GM18519 (cell line): Measurements from ENCODE around the gene SLCO1B1.

Source experiments
- ATAC-seq: cut with Tn5 transposase; IDR thresholded peaks from one replicate; pipeline ENCODE4 v1.9.1; 2021; ENCODE audit warnings: mild to moderate bottlenecking, moderate library complexity; ENCODE audit not compliant: unreplicated experiment, low FRiP score

SLCO1B1 gene

GRCh38 chr12:21219206-21219605 lies 88.2 kb downstream of the SLCO1B1 start:
- ATAC-seq = no peak

- no peak for ATAC-seq
Observed at GRCh38 chr12:21220266-21220665, 89.3 kb downstream of the SLCO1B1 start.

GRCh38 chr12:21221072-21221471 lies 90.1 kb downstream of the SLCO1B1 start:
- peak; percentile 57 for ATAC-seq

GRCh38 chr12:21221778-21222177 lies 90.8 kb downstream of the SLCO1B1 start:
- peak; percentile 61 for ATAC-seq

GRCh38 chr12:21223930-21224329 lies 92.9 kb downstream of the SLCO1B1 start:
- ATAC-seq = no peak

- ATAC-seq = no peak
Observed at GRCh38 chr12:21234395-21234794, 103.4 kb downstream of the SLCO1B1 start.

GRCh38 chr12:21239866-21240265 lies 108.9 kb downstream of the SLCO1B1 start:
- no peak for ATAC-seq

GRCh38 chr12:21248679-21249078 lies 117.7 kb downstream of the SLCO1B1 start:
- ATAC-seq = no peak

GRCh38 chr12:21252070-21252469 lies 121.1 kb downstream of the SLCO1B1 start:
- no peak for ATAC-seq

GRCh38 chr12:21257172-21257571 lies 126.2 kb downstream of the SLCO1B1 start:
- no peak for ATAC-seq

DNA sequence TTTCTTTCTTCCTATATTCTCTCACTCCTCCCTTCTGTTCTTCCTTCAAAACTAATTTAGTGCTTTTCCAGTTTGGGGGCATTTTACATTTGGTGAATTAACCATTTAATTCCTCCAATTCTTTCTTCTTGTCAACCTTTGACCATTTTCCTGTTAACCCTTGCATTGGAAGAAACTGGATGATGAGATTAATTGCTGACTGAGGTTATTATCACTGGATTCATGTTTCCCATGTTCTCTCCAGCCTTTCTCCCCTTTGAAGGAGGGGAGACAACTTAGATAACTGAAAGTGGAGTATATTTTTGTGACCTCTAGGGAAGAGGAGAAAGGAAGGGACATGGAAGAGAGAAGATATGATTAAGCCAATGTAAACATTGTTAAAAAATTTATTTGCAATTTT lies 133.2 kb downstream of the SLCO1B1 start:
- no peak for ATAC-seq

- ATAC-seq = no peak
Observed at GRCh38 chr12:21265932-21266331, 134.9 kb downstream of the SLCO1B1 start.

GRCh38 chr12:21276826-21277225 lies 145.8 kb downstream of the SLCO1B1 start:
- ATAC-seq = no peak
